ENCODE results near the gene SLC9A1.

DNA sequence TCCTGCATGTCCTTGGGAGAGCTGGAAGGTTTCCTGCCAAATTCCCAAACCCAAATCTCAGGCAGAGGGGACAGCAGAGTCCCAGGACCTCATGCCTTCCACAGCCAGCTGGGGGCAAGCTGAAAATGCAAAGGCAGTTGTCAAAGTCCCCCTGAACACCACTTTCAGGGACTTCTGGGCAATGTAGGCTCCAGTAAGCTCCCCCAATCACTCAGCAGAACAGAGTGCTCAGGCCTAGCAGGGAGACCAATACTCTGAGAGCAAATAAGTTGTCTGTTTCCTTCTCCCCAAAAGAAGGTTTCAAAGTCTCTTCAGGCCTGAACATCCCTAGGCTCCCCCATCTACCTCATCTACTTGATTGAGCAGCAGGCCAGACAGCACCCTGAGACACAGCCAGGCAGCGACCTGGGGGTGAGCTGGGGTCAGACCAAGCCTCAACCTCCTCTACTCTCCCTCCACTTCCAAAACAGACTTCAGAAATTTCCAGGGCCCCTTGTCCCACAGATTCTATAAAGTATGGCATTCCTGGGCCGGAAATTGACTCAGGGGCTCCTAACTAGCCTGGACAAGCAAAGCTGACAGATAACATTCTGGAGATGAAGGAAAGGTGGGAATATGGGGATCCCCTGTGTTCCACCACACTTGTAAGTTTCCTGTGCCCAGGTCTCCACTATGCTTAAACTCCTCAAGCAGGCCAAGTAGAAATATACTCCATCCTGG lies 1.9 kb downstream of the SLC9A1 start:
- TF ChIP-seq, protein P1, sequence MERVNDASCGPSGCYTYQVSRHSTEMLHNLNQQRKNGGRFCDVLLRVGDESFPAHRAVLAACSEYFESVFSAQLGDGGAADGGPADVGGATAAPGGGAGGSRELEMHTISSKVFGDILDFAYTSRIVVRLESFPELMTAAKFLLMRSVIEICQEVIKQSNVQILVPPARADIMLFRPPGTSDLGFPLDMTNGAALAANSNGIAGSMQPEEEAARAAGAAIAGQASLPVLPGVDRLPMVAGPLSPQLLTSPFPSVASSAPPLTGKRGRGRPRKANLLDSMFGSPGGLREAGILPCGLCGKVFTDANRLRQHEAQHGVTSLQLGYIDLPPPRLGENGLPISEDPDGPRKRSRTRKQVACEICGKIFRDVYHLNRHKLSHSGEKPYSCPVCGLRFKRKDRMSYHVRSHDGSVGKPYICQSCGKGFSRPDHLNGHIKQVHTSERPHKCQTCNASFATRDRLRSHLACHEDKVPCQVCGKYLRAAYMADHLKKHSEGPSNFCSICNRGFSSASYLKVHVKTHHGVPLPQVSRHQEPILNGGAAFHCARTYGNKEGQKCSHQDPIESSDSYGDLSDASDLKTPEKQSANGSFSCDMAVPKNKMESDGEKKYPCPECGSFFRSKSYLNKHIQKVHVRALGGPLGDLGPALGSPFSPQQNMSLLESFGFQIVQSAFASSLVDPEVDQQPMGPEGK (CRISPR knock-in tag; IDR thresholded peaks at IDR 0.05; ENCODE audit: borderline replicate concordance) = no peak
- TF ChIP-seq ARNTL (CRISPR knock-in tag; IDR thresholded peaks at IDR 0.05; ENCODE audit: borderline replicate concordance, low read depth) (no peak), BACH2 (CRISPR knock-in tag; IDR thresholded peaks at IDR 0.05; ENCODE audit: borderline replicate concordance) (no peak), ZFP30 (CRISPR knock-in tag; IDR thresholded peaks at IDR 0.05) (no peak), TCF4 (CRISPR knock-in tag; IDR thresholded peaks at IDR 0.05; ENCODE audit: borderline replicate concordance) (no peak)

Data from SK-N-SH treated with all-trans-retinoic acid at 6 μM for 48 hours (cell line).